Neural cell (in vitro differentiated cells): ENCODE measurements around the gene IMMP2L.

Source experiments
- EP300 ChIP-seq: fragments of 450-650 bp; conservative IDR thresholded peaks from 2 replicates; pipeline ENCODE4 v1.6.1; 2014; ENCODE audit warnings: antibody characterized with exemption, mild to moderate bottlenecking, moderate library complexity; ENCODE audit not compliant: poor library complexity, severe bottlenecking
- EZH2 ChIP-seq: fragments of 200-600, 300-800 bp; shearing (Covaris generic), sonication (generic); IDR thresholded peaks from 2 replicates; pipeline ENCODE4 v1.6.1; 2014; ENCODE audit warnings: antibody characterized with exemption, low read length, borderline replicate concordance, mild to moderate bottlenecking; ENCODE audit not compliant: insufficient read depth, poor library complexity, severe bottlenecking
- MXI1 ChIP-seq: fragments of 450-650 bp; conservative IDR thresholded peaks from 2 replicates; pipeline ENCODE4 v1.6.1; 2014; ENCODE audit warnings: antibody characterized with exemption, mild to moderate bottlenecking; ENCODE audit not compliant: poor library complexity, severe bottlenecking
- POLR2AphosphoS5 ChIP-seq: IDR thresholded peaks from 2 replicates; pipeline ENCODE4 v1.6.1; 2012
- RAD21 ChIP-seq: fragments of 450-650 bp; conservative IDR thresholded peaks from 2 replicates; pipeline ENCODE4 v1.6.1; 2014; ENCODE audit warnings: antibody characterized with exemption, mild to moderate bottlenecking, moderate library complexity
- REST ChIP-seq: IDR thresholded peaks from 2 replicates; pipeline ENCODE4 v1.6.1; 2012; ENCODE audit warnings: borderline replicate concordance
- TAF1 ChIP-seq: IDR thresholded peaks from 2 replicates; pipeline ENCODE4 v1.6.1; 2012; ENCODE audit warnings: low read depth
- TF ChIP-seq, protein P1 (sequence below): fragments of 450-650 bp; IDR thresholded peaks from 2 replicates; pipeline ENCODE4 v1.5.1; 2014; ENCODE audit warnings: antibody characterized with exemption, mild to moderate bottlenecking, moderate library complexity; ENCODE audit not compliant: poor library complexity, severe bottlenecking

DNA sequence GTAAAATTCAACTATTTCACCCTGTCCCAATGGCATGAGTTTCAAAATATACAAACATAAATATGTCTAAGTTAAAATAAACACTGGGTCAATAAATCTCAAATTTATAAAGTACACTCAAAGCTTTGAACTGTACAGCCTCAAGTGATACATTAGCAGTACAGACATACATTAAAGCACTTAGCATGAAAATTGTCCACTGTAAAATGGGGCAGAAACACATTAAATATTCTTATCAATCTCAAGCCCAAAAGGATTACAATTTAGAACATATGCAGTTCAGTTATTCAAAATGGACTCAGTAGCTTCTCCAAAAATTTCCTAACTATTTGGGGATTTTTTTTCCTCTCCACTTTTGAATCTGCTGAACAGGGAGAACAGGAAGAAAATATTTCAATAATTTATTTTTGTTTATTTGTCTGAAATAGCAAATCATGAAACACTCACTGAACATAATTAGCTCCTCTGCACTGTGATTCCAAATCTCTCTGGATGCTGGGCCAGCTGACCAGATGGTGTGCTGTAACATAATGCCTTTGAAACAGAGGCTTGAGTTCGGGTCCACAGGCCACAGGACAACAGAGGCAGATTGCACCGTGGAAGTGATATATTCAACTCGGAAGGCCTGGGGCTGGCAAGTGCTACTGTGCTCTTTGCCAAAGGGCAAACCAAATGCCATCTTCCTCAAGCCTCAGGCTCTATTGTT lies 720.3 kb downstream of the IMMP2L start:
- TF ChIP-seq RAD21 (no peak), TAF1 (no peak), EZH2 (no peak), REST (no peak), EP300 (no peak), POLR2AphosphoS5 (no peak), MXI1 (no peak)
- TF ChIP-seq, protein P1, sequence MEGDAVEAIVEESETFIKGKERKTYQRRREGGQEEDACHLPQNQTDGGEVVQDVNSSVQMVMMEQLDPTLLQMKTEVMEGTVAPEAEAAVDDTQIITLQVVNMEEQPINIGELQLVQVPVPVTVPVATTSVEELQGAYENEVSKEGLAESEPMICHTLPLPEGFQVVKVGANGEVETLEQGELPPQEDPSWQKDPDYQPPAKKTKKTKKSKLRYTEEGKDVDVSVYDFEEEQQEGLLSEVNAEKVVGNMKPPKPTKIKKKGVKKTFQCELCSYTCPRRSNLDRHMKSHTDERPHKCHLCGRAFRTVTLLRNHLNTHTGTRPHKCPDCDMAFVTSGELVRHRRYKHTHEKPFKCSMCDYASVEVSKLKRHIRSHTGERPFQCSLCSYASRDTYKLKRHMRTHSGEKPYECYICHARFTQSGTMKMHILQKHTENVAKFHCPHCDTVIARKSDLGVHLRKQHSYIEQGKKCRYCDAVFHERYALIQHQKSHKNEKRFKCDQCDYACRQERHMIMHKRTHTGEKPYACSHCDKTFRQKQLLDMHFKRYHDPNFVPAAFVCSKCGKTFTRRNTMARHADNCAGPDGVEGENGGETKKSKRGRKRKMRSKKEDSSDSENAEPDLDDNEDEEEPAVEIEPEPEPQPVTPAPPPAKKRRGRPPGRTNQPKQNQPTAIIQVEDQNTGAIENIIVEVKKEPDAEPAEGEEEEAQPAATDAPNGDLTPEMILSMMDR: no peak
